HG03442 (cell line): Measurements from ENCODE around the gene TMEM130.

Source experiments
- ATAC-seq: cut with Tn5 transposase; IDR thresholded peaks from one replicate; pipeline ENCODE4 v1.9.1; 2021; ENCODE audit warnings: mild to moderate bottlenecking, moderate library complexity; ENCODE audit not compliant: unreplicated experiment

Gene TMEM130, protein sequence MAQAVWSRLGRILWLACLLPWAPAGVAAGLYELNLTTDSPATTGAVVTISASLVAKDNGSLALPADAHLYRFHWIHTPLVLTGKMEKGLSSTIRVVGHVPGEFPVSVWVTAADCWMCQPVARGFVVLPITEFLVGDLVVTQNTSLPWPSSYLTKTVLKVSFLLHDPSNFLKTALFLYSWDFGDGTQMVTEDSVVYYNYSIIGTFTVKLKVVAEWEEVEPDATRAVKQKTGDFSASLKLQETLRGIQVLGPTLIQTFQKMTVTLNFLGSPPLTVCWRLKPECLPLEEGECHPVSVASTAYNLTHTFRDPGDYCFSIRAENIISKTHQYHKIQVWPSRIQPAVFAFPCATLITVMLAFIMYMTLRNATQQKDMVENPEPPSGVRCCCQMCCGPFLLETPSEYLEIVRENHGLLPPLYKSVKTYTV

DNA sequence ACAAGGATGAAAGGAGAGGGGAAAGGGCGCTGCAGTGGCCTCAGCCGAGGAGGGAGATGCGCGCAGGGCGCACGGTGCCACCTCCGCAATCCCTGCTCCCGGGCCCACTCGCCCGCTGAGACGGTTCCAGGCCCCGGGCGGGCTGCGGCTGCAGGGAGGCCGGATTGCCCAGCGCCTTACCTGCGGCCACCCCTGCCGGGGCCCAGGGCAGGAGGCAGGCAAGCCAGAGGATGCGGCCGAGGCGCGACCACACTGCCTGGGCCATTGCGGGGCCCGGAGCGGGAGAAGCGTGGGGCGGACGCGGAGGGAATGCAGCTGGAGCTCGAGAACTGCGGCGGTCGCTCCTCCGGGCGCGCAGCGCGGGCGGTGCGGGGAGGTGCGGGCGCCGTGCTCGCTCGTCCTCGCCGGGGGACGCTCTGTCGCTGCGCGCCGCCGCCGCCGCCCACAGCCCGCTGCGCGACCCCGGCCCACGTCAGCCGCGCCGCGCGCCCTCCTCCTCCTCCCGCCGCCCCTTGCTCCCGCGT, at the start of gene TMEM130:
Gene TMEM130 (minus strand): TSS at position 418 of the 524 bp plus-strand sequence. CDS start 153 bp downstream, at position 265.
- ATAC-seq = no peak

DNA sequence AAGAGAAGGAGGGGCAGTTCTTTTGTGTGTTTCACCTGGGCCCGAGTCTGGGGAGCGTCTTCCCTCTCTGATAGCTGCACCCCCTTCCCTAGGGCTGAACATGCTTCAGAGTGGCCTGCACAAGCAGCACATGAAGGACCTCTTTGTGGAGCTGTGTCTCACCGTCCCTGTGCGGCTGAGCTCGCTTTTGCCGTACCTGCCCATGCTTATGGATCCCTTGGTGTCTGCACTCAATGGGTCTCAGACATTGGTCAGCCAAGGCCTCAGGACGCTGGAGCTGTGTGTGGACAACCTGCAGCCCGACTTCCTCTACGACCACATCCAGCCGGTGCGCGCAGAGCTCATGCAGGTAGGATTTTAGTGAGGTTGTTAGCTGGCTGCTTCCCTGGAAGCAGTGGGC, 47.5 kb upstream of the TMEM130 start:
- no peak for ATAC-seq

DNA sequence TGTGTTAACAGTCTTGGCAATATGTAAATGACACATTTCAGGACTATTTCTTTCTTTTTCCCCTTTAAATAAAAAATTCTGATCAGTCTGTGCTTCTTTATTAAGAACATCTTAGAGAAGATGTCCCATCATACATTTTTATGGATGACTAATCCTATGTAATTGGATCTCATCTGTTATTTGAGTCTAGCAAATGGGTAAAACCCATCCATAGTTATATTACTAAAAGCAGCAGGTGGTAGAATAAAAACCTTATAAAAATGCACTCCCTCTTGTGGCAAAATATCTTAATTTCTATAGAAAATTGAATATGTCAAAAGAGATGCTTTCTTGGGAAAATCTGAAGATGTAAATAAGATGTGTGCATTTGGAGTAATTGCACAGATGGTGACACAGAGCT, 43.8 kb upstream of the TMEM130 start:
- no peak for ATAC-seq

DNA sequence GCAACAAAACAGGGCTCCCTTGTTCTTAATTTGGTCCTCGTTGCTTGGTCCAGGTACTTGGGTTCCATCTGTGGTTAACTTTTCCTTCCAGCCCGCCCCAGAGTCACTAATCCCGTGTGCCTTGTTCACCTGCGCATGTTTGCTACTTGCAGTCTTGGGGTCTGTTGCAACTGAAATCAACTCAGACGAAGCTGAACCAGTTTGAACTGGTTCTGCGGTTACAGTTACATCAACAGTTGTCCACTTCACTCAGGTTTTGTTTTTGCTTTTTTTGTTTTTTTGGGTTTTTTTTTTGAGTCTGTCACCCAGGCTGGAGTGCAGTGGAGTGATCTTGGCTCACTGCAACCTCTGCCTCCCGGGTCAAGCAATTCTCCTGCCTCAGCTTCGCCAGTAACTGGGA, 43.2 kb upstream of the TMEM130 start:
- ATAC-seq = no peak

DNA sequence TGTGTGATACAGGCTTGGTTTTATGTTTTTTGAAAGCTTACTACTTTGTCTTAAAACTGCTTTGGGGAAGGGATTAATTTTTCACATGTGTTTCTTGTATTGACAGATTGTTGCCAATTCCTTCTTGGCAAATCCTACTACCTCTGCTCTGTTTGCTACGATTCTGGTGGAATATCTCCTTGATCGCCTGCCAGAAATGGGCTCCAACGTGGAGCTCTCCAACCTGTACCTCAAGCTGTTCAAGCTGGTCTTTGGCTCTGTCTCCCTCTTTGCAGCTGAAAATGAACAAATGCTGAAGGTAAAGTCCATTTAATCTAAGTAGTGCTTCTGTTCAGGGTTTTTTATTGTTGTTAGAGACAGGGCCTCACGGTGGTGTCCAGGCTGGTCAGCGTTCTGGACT, 42.1 kb upstream of the TMEM130 start:
- ATAC-seq = no peak

DNA sequence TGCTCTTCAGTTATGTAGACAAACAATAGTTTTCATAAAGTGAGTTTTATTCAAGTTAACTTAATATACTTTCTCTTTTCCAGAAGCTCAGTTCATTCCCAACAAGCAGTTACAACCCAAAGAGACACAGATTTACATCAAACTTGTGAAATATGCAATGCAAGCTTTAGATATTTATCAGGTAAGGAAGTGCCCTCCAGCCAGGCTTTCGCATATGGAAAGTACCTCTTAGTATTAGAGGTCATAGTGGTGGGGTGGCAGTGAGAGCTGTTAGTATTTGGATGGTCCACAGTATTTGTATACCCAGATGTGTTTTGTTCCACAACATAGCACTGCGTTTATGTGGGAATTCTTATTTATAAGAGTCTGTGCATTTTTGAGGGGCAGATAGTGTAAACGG, 40.6 kb upstream of the TMEM130 start:
- ATAC-seq = no peak

DNA sequence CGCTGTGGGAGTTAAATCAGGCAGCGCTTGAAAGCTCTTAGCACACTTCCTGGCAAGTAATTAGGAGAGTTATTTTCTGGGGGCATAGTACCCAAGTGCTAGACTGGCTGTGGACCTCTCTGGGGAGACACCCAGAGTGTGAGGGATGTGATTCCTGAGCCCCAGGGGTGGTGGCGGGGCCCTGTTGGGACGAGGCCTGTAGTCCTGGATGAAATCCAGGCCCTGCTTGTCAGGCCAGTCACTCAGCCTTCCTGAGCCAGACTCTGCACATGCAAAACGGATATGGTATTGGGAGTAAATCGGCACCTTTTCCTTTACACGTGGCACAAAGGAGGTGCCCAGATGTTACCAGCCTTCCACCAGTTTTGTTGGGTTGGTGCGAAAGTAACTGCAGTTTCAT, 39.7 kb upstream of the TMEM130 start:
- no peak for ATAC-seq

DNA sequence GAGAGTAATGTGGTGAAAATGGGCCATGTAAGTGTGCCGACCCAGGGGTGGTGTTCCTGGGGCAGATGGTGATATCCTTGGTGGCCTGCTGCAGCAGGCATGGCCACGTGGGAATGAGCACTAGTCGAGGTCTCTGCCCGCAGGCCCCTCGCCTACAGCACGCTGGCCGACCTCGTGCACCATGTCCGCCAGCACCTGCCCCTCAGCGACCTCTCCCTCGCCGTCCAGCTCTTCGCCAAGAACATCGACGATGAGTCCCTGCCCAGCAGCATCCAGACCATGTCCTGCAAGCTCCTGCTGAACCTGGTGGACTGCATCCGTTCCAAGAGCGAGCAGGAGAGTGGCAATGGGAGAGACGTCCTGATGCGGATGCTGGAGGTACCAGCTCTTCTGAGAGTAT, 38.8 kb upstream of the TMEM130 start:
- no peak for ATAC-seq

DNA sequence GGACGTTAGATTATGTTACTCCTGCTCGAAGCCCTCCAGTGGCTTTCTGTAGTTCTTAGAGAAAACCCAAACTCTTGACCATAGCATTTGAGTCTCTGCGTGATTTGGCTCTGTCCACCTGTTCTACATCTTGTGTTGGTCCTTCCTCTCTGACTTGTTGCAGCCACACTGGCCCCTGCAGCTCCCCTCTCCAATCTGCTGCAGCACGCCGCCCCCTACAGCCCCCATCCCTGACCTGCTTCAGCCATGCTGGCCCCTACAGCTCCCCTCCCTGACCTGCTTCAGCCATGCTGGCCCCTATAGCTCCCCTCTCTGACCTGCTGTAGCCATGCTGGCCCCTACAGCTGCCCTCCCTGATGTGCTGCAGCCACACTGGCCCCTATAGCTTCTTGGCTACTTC, 37.8 kb upstream of the TMEM130 start:
- no peak for ATAC-seq

DNA sequence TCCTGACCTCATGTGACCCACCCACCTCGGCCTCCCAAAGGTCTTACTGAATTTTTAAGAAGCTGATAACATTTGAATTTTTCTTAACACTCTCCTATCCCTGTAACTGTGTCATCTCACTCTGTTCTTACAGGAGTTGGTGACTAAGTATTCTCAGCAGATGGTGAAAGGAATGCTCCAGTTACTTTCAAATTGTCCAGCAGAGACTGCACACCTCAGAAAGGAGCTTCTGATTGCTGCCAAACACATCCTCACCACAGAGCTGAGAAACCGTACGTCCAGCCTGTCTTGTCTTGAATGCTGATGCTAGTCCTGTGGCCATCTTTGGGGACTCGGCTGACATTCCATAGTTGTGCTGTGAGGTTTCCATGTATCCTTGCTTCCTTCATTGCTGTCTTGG, 33.4 kb upstream of the TMEM130 start:
- no peak for ATAC-seq

DNA sequence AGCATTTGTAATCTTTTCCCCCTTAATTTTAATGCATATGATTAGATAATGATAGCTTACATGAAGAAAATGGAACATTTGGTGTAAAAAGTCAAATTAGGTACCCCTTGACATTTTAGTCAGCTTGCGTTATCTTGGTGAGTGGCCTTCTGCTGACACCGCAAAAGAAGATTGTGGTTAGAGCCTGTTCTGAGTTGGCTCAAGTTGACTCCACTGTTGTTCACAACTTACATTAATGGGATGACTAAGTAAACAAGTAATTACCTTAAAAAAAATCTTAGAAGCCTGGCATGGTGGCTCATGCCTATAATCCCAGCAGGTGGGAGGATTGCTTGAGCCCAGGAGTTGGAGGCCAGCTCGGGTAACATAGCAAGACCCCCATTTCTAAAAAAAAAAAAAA, 32.7 kb upstream of the TMEM130 start:
- ATAC-seq = no peak

DNA sequence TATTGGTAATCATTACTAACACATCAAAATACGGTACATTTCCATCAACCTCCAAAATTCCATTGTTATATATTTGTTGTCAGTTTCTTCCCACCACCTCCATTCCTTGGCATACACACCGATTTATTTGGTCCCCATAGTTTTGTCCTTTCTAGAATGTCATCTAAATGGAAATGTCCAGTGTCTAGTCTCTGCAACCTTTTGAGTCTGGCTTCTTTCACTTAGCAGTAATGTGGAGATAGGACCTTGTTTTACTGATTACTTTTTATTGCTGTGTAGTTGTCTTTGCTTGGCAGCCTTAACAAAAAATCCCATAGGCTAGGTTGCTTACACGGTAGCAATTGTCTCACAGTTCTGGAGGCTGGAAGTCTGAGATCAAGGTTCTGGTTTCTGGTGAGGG, 31.0 kb upstream of the TMEM130 start:
- ATAC-seq = no peak

DNA sequence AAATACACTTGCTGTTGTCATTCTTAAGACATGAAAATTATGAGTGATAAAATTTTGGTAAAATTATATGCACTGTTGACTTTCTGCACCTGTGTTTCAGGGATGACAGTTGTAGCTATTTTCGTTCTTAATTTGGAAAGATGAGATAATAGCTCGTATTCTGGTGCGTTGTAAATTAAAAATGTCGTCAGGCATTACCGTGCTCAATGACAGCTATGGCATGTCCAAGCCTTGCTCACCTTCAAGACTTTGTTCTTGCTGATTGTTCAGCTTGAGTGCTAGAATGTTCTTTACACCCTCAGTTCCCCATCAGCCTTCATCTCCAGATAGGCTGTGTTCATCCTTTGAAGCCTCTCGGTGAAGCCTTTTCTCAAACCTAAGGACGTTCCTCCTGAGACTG, 30.0 kb upstream of the TMEM130 start:
- no peak for ATAC-seq

DNA sequence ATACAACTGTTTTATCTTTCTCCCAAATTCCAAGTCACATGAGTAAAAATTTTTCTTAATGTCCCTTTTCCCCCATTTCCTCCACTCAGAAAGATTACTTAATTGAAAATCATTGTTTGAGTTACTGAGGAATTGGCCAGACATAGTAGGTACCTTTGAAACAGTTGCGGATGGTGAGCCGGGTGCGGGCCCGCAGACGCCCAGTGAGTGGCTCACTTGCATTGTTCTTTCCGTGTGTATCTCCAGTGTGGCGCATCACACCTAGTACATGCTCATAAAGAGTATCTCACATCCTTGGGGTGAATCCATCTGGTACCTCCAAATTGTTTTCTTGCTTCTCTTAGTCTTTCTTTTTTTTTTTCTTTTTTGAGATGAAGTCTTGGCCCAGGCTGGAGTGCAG, 22.8 kb upstream of the TMEM130 start:
- ATAC-seq = no peak

DNA sequence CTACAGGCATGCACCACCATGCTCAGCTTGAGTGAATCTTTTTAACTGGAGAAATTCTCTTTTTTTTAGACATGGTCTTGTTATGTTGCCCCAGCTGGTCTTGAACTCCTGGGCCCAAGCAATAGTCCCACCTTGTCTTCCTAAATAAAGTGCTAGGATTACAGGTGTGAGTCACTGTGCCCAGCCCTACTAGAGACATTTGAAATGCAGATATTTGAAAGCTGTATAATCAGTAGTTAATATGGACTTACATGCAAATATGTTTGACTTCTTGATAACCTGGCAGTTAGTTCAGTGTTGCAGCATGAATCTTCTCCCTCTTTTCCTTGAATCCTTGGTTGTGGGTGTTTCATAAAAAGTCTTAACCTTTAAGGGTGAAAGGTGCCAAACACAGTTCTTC, 17.2 kb upstream of the TMEM130 start:
- ATAC-seq = no peak

DNA sequence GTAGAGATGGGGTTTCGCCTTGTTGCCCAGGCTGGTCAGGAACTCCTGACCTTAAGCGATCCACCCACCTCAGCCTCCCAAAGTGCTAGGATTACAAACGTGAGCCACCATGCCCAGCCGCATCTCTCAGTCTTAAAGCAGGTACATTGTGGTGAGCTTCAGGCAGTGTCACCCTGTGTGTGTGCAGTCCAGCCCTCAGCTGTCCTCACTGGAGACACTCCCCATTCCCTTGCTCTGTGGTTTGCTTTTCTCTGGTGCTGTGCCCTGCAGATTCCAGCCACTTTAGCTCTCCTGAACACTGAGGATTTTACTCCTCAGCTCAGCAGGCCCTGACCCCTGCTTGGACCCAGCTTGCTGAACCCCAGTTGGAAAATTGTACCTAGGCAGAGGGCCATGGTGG, 14.6 kb upstream of the TMEM130 start:
- no peak for ATAC-seq

DNA sequence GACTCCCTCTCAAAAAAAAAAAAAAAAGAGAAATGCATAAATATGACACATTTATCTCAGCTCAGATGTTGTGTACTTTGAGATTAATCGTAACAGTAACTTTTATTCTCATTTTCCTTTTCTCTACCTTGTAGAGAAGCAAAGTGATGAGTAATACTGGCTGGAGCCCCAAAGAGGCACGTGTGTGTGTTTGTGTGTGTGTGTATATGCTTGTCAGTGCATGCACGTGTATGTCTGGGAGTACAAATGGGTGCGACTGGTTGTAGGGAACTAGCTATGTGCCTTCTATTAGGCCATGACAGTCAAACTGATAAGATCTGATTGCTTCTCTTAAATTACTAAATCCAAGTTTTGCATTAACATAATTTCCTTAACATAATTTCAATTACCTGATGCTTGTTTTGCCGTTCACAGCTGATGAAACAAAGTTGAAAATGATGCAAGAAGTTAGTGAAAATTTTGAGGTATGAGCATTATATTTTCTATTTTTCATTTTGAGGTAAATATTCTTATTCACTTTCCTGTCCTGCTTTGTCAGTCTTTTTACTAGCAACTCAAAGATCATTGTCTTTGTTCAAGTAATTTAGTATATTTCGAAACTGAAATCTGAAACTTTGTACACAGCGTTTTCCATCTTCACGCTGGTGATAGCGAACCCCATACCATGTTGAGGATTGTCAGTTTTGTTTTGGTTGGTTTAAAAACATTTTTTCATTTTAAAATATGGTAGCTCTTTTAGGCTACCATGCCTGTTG, 11.9 kb upstream of the TMEM130 start:
- no peak for ATAC-seq

DNA sequence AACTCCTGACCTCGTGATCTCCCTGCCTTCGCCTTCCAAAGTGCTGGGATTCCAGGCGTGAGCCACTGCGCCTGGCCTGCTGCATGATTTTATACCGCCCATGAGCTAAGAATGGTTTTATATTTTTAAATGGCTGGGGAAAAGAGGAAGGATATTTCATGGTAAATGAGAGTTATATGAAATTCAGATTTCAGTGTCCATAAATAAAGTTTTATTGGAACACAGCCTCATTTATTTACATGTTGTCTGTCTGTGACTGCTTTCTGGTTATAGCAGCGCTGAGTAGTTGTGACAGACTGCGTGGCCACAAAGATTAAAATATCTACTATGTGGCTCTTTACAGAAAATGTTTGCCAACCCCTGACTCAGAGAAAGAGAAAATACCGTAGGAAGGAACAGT, 10.7 kb upstream of the TMEM130 start:
- no peak for ATAC-seq

DNA sequence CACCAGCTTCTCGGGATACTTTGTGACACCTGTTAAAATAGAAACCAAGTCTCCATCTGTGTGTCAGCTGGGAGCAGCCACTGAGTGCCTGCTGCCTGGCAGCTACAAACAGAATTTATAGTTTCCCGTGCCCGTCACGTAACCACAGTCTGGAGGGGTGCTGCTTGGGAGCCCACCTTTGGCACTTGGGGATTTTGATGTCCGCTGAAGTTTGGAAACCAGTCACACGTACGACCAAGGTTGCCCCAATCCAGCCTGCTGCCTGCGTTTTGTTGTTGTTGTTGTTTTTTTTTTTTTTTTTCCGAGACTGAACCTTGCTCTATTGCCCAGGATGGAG, 10.1 kb upstream of the TMEM130 start:
- ATAC-seq = peak; percentile 1

DNA sequence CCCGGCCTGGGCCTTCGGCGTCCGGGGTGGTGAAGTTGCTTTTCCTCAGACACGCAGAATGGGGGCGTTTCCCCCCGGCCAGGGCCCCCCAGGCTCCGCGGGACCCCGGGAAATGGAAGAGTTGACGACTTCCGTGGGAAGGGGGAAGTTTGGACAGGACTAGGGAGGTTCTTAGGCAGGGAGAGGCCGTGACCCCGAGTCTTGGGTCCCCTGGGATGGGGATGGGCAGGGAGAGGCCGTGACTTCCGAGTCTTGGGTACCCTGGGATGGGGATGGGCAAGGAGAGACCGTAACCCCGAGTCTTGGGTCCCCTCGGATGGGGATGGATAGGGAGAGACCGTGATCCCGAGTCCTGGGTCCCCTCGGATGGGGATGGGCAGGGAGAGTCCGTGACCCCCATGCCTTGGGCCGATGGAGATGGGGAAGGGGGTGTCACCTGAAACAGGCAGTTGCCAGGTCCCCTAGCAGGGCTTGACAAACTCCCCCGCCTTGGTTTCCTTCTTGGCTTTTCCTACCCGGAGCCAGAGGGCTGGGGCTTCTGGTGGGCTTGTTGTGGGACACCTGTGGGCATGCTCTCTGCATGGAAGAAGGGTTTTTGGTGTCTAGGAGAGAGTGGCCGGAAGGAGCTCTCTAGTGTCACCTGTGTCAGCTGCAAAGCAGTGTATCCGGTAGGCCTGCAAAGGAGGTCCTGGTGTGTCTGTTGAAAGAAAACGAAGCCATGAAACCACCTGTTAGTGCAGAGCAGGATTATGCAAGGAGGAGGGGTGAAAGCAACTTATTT, 9.6 kb upstream of the TMEM130 start:
- peak; percentile 75 for ATAC-seq

DNA sequence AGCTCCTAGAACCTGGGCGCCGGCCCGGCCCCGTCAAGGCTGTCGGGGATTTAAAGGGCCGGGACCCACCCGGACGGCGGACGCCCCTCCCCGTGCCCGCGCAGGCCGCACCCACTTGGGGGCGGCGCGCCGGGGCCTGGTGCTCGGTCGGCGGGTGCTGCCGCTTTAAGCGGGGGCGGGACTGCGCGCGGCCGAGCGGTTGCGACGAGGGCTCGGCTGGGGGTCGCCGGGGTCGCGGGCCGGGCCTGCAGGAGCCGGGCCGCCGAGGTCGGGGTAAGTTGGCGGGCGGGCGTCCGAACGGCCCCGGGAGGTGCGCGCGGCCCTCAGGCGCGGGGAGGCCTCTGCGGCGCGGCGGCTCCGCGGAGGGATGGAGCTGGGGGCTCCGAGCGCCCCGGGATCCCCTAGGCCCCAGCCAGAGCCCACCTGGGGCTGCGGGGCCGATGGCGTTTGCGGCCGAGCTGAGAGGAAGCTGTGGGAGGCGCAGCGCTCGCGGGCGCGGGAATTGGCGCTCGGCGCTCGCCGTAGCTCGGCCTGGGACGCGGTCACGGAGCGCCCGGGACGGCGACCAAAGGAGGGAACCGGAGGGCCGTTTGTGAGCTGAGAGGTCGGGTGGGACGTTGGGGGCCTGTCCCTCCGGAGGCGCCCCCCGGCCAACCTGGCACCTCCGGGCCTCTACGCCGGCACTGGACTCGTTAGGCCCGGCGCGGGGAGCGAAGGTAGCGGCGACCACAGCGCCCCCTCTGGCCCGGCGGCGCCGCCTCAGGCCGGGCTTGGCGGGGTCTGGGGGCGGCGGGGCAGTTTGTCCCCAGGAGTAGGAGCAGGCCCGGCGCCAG, 8.8 kb upstream of the TMEM130 start, which contains the start of gene TRRAP:
Gene TRRAP (plus strand): TSS at position 168 of the 833 bp plus-strand sequence. CDS start 2,619 bp downstream, outside the sequence.
- peak; percentile 61 for ATAC-seq
